Fibroblast of skin of left biceps (primary cell): ENCODE data around the gene MYL2.
"Not testable (repeated sequence)": the region's sequence is repeated elsewhere in the genome, so short reads cannot be mapped to it uniquely, and the experiment has no call there.

Experiments
- DNase-seq, 2 experiments: peaks; one replicate each; pipeline ENCODE4 v3.0.0-alpha.2; 2013; ENCODE audit warnings: low read depth in 2 of 2

Gene MYL2, protein sequence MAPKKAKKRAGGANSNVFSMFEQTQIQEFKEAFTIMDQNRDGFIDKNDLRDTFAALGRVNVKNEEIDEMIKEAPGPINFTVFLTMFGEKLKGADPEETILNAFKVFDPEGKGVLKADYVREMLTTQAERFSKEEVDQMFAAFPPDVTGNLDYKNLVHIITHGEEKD

GRCh38 chr12:110920324-110920910 lies at the start of gene MYL2:
Gene MYL2 (minus strand): TSS chr12:110920579. CDS start chr12:110920529, 50 bp downstream.
- no peak for DNase-seq

- DNase-seq: no peak
Observed at GRCh38 chr12:110966081-110966760, 45.8 kb upstream of the MYL2 start.

DNA sequence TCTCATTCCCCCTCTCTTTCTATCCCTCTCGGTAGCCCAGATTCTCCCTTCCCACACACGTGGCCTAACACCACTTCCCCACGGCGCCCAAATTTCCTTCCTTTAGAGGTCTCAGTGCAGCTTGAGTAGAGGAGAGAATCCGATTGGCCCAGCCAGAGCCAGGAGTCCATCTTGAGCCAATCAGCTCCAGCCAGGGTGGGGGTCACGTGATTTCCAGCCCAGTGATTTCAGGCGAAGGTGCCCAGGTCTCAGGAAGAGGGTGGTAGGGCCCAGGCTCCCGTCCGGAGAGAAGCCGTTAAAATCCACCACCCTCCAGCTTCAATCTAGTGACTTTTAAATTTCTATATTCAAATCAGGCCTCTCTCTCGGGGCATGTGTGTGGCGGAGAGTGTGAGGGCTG lies 45.2 kb upstream of the MYL2 start:
- no peak for DNase-seq

DNA sequence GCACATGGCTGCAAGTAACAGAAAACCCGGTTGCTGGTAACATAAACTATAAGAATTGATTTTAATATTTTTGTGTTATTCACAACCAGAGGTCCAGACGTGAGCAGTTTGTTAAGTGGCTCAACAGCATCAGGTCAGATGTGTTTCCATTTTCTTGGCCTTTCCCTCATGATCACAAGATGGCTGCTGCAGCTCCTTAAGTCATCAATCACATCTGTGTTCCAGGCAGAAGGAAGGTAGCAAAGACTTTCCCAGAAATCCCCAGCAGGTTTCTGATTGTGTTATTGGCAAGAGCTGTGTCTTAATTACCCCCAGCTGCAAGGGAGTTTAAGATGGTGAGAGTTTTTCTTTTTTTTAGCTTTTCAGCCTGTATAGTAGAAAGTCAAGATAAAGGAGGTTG lies 40.4 kb upstream of the MYL2 start:
- no peak for DNase-seq

GRCh38 chr12:110957652-110958051 lies 37.3 kb upstream of the MYL2 start:
- no peak for DNase-seq

DNA sequence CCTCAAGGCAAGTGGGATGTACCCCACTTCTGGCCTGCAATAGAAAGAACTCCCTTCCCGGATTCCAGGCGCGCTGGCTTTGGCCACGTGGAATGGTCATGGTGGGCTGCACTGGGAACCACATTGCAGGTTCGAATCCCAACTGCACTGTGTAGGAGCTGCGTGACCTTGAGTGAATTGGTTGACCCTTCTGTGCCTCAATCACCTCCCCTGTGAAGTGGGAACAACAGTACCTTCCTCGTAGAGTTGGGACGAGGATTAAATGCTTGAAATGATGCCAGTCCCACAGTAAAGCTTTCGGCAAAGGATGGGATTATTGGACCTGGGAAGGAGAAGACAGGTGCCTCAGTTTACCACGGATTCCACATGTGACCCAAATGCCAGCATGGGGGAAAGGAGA lies 36.8 kb upstream of the MYL2 start:
- no peak for DNase-seq

GRCh38 chr12:110950867-110951266 lies 30.5 kb upstream of the MYL2 start:
- DNase-seq: not testable (repeated sequence)

GRCh38 chr12:110950466-110950865 lies 30.1 kb upstream of the MYL2 start:
- not testable (repeated sequence) for DNase-seq

DNA sequence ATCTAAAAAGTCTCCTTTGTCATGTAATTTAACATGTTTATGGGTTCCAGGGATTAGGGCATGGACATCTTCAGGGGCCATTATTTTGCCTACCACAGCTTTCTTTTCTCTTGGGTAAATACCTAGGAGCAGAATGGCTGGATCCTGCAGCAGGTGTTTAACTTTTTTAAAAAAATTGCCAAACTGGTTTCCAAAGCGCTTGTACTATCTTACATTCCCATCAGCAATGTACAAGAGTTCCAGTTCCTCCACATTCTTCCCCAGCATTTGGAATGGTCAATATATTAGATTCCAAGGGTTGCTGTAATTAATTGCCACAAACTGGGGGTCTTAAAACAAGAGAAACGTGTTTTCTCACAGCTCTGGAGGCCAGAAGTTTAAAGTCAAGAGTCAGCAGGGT lies 27.7 kb upstream of the MYL2 start:
- DNase-seq: no peak

GRCh38 chr12:110943373-110943772 lies 23.0 kb upstream of the MYL2 start:
- no peak for DNase-seq

DNA sequence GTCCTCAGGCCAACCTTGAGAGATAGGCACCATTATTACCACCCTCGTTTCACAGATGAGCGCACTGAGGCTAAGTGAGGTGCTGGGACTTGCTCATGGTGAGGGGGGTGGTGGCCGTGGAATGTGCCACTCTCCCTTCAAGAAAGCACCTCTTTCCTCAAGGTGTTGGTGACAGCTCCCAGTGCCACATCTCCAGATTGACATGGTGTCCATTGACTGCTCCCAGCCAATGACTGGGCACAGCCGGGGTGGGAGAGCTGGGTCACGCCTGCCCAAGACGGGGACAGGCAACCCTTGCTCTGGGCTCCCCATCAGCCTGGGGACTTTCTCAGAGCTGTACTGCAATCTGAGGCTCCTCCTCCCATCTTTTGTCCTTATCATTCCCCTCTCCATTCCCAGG lies 21.0 kb upstream of the MYL2 start:
- DNase-seq: no peak

- DNase-seq: no peak
Observed at GRCh38 chr12:110940933-110941332, 20.6 kb upstream of the MYL2 start.

DNA sequence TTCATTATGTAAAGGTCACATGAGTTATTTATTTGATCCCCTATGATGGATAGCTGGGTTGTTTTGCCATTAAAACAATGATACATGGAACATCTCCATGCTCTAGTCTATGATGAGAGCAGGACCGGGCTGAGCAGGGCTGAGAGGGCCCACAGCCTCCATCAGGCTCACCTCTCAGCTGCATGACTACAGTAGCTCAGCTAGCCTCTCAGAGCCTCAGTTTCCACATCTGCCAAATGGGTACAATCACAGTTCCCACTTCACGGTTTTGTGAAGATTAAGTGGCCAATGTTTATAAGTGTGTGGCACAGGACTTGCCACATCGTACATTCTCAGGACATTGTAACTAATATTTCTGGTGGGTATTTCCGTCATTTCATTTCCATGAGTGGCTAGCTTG lies 19.9 kb upstream of the MYL2 start:
- DNase-seq: no peak

- DNase-seq: no peak
Observed at GRCh38 chr12:110937104-110937641, 16.8 kb upstream of the MYL2 start.

DNA sequence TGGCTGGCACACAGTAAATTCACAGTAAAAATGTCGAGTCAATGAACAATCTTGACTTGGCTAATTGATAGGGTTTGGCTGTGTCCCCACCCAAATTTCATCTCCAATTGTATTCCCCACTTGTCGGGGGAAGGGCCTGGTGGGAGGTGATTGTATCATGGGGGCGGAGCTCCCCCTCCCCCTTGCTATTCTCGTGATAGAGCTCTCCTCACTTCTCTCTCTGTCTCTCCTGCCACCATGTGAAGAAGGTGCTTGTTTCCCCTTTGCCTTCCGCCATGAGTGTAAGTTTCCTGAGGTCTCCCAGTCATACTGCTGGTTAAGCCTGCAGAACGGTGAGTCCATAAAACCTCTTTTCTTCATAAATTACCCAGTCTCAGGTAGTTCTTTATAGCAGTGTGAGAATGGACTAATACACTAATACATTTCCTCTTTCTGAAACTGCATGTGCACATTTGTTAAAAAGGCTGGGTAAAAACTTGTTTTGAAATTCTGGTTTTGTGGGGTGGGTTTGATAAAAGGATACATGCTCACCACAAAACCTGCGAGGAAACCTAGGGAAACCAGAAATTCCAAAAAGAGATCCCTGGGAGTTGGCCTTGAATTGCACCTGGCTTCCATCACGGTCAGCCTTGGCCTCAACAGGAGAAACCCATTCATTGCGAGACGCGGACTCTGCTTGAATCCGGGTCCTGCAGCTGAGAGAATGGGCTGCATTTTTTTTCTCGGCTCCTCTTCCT lies 16.2 kb upstream of the MYL2 start:
- DNase-seq: no peak

DNA sequence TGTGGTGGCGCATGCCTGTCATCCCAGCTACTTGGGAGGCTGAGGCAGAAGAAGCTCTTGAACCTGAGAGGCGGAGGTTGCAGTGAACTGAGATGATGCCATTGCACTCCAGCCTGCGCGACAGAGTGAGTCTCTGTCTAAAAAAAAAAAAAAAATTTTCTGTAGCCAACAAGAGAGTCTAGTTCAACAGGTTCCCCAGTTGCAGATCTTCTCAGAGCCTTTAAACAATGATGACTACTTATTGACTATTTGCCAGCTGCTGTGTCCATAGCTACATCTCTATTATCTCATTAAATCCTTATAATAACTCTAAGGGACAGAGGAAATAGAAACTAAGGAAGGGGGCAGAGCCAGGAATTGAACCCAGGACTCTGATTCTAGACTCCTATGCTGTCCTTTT lies 15.2 kb upstream of the MYL2 start:
- no peak for DNase-seq

GRCh38 chr12:110934093-110934852 lies 13.9 kb upstream of the MYL2 start:
- DNase-seq: no peak

DNA sequence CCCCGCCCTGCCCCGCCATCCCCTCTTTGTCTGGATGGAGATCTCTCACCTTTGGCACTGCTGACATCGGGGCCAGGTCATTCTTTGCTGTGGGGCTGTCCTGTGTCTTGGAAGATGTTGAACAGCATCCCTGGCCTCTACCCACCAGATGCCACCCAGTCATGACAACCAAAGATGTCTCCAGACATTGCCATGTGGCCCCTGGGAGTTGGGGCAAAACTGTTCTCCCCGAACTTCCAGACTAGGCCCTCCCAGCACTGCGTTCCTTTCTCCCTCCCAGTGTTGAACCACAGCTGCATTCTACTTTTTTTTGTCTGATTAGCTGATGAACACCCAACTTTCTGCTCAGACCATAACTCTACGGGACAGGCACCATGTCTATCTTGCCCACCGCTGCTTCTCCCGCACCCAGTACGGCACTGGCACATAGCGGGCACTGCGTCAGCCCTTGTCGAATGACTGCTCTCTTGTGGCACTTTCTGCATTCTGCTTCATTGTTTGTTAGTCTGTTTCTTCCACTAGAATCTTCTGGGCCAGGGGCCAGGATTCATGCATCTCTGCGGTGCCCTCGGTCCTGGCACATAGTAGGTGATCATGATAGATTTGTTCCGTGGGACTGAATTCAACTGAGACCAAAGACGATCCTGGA lies 13.1 kb upstream of the MYL2 start:
- DNase-seq: no peak

DNA sequence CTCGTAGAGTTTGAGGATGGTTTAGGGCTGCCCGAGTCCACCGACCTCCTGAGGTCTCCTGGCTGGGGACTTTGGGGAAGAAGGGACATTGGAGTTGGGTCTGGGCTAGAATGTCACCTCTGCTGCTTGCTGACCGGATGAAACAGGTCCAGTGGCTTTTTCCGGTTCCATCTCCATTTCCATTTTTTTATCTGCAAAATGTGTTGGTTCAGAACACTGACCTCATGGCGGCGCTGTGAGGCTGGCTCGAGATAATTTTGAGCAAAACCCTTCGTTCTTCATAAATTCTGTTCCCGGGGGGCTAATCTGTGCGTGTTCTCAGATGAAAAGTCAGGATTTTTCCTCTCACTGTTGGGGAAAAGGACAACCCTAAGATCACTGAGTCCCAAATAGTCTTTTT lies 11.7 kb upstream of the MYL2 start:
- no peak for DNase-seq

GRCh38 chr12:110931315-110931728 lies 10.9 kb upstream of the MYL2 start:
- no peak for DNase-seq
